Measurements from ENCODE around the gene ZBTB20. TPM values are rescaled to one million over a fixed set of nuclear protein-coding genes. Genes with fewer than 3 reads are reported as not detected.
A peak's percentile ranks its signal among the peaks of the same experiment; 100 is the strongest.

The ZBTB20 gene
- total RNA-seq, 1 experiment from 2014 or later: 26.4 TPM

DNA sequence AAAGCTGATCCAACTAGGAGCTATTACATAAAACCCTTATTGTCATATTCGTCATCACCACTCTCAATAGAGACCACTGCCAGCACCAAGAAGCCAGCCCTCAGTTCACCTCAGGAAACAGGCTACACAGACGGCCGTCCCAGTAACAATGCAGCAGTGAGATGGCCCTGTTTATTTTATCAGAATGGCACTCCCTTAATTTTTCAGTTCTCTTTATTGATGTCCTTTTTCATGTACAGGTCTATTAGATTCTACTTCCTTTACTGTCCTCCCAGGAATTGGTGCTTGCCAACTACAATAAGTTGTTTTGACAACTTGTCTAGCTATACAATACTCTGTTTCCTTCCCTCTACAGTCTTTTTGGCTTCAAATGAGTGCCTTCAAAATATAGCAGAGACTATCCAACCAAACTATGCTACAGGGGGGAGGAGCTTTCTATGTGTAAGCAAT lies 272.5 kb downstream of the ZBTB20 start:
- DNase-seq (ENCODE audit: low read depth): no peak

DNA sequence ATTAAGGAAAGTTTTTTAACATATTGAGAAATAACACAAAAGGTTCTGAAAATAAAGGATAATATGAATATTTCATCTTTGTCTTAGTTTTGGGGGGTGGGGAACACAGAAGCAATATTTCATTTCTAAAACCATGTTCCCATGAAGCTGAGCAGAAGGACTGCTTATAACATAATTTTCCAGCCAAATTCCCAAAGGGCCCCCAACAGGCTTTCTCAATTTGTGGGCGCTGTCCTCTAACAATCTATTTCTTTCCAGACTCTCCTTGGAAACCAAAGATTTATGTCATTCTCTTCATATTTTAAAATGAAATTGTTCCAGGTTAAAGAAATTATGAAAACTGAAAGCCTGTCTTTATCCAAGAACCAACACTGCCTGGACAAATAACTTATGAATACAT lies 273.5 kb downstream of the ZBTB20 start:
- DNase-seq (ENCODE audit: low read depth): no peak

DNA sequence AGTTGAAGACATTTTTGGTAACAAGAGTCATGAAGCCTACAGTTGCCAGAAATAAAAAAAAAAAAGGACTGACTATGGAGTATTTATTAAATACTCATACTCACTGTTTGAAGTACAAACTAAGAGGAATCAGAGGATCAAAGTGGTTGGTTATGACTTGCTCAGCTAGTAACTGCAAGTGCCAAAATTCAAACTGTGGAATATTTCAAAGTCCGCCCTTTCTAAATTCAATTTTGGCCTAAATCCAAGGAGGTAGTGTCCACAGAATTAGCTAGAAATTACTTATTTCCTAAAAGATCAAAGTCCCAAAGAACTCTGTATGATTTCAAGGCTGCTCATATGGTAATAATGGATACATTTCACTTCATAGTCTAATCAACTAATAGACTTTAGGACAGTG lies 274.5 kb downstream of the ZBTB20 start:
- DNase-seq (ENCODE audit: low read depth): no peak

DNA sequence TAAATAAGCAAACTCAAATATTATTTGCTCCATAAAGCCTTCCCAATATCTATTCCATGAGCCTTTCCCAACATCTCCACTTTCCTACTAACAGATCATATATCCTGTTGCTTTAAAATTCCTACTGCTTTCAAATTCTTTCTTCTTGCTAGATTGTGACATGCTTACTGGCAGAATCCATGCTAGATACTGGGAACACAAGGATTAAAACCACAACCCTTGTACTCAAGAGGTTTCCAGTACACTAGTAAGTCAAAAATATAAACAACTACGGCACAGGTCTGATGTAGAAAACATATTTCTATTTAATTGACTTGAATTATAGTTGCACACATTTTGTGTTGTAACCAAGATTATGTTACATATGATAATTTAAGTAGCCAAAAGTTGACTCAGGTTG lies 275.0 kb downstream of the ZBTB20 start:
- peak; percentile 72 for DNase-seq (ENCODE audit: low read depth)

DNA sequence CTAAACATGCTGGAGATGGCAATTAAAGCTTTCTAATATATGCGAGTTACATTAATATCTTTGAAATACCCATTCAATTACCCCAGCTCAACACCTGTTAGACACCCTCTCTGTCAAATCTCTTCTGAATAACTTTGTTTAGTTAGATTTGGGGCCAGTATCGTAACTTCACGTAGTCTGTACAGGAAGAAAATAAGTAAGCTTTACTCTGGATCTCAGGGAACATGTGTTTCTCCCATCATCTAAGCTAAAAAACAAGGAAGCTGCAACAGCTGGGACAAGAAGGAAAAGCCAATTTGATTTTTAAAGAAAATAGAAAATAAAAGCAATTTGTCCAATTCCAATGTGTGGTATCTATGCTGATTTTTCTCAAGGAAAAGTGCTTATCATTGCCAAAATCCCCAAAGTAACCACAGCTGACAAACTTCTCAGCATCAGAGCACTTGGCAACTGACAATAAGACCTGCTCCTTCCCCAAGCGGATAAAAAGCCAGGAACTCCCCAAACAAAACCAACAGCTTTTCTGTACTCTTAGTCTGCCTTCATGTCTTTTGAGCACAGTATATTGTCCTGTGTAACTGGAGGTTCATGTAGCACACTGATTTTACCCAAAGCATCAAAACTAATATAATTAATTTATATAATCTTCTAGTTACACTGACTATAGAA lies 279.1 kb downstream of the ZBTB20 start:
- no peak for DNase-seq (ENCODE audit: low read depth)

DNA sequence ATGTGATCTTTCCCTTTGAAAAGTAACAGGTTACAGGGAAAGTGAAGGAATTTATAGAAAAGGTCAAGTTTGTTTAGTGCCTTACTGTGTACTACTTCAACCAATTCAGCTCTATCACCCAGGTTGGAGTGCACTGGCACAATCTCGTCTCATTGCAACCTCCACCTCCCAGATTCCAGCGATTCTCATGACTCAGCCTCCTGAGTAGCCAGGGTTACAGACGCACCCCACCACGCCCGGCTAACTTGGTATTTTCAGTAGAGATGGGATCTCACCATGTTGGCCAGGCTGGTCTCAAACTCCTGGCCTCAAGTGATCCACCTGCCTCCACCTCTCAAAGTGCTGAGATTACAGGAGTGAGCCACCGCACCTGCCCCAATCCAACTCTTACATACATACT lies 279.7 kb downstream of the ZBTB20 start:
- DNase-seq (ENCODE audit: low read depth): no peak

DNA sequence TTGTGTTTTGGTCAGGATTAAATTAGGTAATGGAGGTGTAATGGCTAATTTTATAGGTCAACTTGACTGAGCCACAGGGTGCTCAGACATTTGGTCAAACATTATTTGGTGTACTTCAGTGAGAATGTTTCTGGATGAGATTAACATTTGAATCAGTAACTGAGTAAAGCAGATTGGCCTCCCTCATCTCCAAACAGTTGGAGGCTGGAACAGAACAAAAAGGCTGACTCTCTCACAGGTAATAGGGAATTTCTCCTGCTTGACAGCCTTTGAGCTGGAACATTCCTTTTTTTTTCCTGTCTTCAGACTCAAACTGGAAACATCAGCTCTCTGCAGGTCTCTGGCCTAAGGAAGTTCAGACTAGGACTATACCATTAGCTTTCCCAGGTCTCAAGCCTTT lies 280.7 kb downstream of the ZBTB20 start:
- no peak for DNase-seq (ENCODE audit: low read depth)

DNA sequence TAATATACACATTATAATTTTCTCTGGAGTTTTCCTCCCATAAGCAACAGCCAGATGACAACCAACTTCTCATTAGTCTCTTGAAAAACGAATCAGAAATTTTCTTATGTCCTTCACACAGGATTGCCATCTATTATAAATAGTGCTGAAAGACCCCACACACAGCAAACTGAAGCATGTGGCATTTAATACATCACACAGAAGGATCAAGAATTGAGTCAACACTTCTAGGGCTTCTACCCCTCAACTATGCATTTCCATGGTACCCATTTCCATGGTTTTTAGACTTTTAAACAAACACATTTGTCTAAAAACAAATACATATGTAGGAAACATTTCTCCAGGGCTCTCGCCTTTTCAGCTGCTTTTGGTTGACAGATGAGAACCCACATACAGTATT lies 282.1 kb downstream of the ZBTB20 start:
- DNase-seq (ENCODE audit: low read depth): no peak

DNA sequence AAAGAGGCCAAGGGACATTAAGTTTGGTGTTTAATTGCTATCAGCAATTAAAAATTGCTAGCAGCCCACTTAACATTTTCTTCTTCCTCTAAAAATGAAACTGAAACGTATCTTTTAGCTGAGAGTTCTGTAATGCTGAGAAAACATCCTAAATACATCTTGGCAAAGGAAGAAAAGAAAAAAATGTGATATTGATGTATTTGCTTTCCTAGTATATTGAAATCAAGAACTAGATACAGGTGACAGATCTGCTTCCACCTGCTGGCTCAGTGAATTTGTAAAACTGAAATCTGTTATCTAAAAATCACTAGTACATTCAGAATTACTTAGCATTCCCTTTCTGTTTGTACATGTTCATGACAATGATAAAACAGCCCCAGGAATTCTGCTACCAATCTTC lies 283.2 kb downstream of the ZBTB20 start:
- no peak for DNase-seq (ENCODE audit: low read depth)

DNA sequence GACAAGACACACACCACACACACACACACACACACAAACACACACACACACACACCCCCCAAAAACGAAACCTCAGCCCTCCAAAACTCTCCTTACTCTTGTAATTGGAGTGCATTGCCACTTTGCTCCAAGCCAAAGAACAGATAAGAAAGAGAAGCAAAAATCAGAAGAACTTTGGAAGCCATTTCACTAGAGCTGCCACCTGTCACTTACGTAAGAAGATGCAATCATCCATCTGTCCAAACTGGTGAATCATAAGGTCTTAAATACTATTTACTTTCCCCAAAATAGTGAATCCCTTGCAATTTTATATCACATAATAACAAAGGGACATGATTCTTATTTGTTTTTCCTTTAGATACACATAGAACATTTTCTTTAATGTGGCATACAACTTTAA lies 285.4 kb downstream of the ZBTB20 start:
- DNase-seq (ENCODE audit: low read depth): peak; percentile 76

DNA sequence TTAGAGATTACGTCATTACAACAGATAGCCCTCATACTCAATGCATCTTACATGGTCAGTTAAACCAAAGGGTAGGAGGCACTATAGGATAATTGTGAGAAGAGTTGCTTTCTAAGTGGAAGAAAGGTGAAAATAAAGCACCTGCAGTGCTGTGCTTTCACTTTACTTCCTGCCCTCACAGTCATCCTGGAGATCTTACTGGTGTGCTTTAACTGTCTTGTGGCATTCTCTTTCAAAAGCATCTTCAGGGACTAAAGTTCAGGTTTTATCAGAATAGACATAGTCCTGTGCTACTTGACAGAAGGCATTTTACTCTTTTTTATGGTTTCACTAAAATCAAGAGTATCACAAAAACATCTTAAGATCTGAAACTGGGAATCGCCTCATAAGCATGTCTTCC lies 286.6 kb downstream of the ZBTB20 start:
- DNase-seq (ENCODE audit: low read depth): no peak

DNA sequence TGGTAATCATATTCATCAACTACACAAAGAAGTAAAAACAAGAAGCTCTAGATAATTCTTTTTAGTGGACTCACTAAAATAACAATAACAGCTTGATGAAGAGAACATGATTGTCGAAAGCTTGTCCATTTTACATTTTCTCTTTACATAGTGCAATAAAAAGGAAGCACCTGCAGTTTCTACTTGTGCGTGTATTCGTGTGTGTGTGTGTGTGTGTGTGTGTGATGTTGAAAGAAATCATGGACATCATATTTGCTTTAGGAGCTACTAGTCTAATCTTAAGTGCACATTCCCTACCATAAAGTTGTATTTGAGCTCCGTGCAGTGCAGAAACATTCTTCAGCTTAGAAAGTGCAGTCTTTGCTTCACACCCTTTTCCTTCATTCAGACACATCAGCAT lies 288.8 kb downstream of the ZBTB20 start:
- no peak for DNase-seq (ENCODE audit: low read depth)

DNA sequence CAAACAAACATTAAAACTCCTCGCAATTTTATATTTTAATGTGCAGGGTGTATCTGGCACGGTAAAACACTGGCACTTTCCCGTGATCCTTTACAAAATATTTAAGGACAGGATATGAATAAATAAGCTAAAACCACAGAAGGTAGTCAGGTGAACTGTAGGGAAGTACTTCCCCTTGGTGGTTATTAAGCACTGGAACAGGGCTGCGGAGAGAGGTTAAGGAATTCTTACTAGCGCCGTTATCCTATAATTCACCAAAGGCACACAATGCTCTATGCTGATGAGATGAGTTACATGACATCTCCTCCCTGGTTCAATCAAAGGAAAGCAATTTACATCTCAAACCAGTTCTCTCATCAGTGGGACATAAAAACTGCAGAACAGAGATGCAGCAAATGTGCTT lies 289.8 kb downstream of the ZBTB20 start:
- DNase-seq (ENCODE audit: low read depth): no peak

DNA sequence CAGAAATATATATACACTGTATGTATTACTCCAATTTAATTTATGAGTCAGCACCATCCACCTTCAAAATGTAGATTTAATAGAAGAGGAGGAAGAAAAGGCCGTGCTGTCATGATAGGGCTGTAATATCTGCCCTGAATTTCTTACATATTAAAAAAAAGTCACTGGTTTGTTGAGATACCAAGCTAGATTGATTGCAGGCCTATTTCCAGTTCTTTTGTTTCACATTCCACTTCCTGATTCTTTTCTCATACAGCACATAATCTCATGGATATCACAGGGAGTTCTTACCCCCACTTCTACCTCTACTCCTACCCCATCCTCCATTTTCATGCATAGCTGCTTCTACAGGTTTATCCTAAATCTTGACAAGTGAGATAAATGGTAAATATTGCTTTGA lies 290.3 kb downstream of the ZBTB20 start:
- no peak for DNase-seq (ENCODE audit: low read depth)

DNA sequence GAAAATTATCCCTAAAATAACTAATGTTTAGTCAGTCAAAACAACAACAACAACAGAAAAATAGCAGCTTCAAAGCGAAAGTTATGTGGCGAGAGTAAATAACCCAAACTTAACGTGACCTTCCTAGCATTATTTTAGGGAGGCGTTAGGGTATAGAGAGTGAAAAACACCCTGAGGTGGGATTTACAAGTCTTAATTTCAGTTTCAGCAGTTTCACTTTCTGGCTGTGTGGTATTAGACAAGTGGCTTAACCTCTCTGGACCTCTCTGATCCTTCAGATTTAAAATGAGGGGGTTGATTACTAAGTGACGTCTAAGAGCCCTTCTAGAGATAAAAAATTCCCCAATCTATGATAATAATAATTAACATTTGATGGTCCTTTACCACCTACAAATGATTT lies 291.2 kb downstream of the ZBTB20 start:
- no peak for DNase-seq (ENCODE audit: low read depth)

DNA sequence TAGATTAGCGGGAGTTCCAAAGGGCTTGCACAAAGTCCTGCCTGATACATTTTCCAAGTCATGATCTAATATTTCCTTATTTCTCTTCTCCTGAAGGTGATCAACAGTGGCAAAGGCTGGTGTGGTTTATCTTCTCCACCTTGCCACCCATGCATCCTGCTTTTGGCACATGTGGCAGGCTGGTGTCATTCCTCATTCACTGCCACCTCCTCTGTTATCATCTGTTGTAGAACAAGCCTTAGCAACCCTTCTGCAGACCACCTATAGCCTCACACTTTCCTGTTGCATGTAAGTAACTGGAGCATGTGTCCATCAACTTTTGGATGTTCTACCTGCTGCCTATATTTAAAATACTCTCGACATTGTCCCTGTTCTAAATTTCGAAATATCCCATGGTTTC lies 294.1 kb downstream of the ZBTB20 start:
- no peak for DNase-seq (ENCODE audit: low read depth)

DNA sequence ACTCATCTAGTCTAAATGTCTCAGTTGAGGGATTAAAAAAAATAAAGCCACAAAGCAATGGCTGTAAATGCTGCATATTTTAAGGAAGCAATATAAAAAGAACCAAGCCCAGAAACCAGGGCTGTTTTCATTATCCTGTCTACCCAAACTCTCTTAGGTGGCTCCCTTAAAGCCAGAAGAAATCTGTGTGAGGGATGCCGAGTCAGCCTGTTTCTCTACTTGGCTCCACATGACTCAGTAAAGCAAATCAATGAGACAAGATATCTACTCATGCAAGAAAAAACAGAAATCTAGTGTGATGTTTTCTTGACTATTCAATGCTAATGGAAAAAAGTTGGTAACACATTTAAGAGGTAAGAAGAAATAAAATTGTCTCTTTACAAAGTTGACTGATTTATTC lies 296.2 kb downstream of the ZBTB20 start:
- peak; percentile 24 for DNase-seq (ENCODE audit: low read depth)

DNA sequence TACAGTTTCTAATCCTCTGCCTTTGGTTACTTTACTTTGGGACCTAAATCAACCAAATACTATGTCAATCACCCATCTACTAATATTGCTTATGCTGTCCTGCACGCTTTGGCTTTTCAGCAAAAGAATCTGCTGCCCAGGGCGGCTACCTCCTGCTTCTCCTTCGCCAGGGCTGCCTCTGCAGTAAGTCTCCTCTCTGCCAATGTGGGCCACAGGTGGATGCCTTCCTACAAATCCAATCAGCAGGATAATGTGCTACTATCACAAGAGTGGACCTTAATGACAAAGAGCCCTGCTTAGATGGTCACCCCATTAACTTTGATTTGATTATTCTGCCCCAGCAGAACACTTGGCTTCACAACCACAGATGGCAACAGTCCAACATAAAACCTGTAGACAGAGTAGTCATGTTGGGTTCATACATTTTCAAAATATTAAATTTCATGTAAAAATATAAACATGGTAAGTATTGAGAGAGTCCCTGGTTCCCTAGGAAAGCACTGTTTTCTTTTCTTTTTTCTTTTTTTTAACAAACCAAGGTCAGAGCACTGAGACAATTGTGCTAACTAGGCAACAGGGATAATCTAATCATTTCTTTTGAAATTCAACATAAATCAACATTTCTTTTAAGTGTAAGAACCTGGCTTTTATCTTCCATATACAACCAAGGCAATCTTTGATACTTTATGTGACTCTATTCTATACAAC lies 298.3 kb downstream of the ZBTB20 start:
- DNase-seq (ENCODE audit: low read depth): no peak

DNA sequence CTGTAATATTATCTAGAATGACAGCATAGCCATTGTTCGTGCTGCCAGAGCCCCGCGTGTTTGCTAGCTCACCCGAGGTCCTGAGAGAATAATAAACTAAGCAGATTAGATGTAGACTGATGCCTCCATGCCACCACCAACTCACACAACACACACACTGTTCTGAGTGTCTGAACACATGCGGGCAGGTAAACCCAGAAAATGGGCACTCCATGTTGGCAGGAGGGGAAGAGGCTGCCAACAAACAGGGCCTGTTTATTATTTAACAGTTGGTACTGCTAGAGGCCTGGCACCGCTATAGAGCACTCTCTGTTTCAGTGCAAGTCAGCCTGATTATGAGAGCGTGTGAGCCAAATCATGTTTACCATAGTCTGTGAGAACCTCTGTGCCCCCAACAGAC lies 299.0 kb downstream of the ZBTB20 start:
- DNase-seq (ENCODE audit: low read depth): no peak

DNA sequence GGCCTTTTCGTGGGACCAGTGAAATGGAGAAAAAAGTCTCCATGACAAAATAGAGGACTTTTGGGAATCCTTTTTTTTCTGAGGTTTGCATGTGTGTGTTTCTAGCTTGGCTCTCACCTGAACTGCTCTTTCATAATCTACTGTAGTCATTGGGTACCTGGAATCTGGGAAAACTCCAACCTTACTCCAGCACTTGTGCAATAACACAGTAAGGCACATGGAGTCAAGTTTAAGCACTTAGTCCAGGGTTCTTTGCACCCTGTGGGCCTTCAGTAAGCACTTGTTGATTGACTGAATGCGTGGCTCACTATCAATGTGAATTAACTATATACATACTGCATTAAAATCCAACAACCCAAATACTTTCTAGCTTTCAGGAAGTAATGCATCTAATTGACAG lies 299.5 kb downstream of the ZBTB20 start:
- no peak for DNase-seq (ENCODE audit: low read depth)

DNA sequence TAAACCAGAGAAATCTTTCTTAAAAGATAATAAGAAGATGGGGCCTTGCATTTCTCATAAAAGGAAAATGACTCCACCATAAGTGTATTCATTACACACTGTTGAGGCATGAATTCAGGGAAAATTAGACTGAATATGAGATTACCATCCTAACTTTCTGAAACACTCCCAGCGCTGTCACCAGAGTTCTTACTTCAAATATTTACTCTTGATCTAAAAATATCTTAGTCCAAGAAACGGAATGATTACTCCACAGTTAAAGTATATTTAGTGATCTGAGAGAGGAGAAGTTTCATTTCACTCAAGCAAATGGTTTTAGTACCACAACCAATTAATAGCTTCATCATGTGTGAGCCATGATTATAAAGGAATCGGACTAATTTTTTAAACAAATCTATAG lies 300.3 kb downstream of the ZBTB20 start:
- DNase-seq (ENCODE audit: low read depth): no peak

DNA sequence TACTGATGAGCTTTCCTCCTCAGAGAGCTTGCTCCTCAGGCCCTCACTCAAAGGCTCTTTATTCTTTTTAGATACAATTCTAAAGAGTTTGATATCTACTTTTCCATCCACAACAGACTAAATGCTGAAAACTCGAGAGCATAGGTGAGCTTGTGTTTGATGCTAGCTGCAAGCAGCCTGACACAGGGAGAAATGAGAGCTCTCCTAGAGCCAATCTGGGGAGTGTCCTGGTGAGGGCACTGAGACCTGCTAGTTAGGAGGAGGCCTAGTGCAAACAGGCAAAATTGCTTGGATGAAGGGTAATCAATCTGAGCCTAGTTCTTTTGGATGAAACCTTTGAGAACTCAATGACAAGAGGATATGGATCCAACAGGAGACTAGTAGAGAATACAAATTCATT lies 300.8 kb downstream of the ZBTB20 start:
- DNase-seq (ENCODE audit: low read depth): no peak

DNA sequence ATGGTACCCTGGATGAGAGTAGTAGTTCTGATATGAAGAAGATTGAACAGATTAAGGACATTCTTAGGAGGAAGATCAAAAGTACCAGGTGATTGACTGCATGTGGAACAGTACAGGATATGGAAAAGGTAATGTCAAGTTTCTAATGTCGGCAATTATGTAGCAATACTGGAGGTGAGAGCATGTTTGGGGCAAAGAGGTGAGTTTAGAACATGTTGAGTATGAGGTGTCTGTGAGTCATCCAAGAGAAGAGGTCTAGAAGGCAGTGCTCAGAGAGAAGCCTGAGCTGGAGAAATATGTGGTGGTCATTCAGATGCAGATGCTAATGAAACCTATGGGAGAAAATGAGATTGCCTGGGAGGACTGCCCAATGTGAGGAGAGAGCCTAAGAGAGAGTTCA lies 305.6 kb downstream of the ZBTB20 start:
- no peak for DNase-seq (ENCODE audit: low read depth)

DNA sequence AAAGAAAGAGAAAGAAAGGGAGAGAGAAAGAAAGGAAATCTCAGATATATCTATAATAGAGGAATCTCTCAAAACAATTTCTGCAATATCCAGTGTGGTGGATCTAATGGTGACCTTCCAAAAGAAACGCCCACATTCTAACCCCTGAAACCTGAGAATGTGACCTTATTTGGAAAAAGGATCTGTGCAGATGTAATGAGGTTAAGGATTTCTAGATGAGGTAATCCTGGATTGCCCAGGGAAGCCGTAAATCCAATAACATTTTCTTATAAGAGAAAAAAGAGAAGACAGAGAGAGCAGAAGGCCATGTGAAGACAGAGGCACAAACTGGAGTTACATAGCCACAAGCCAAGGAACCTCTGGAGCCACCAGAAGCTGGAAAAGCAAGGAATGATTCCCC lies 307.6 kb downstream of the ZBTB20 start:
- DNase-seq (ENCODE audit: low read depth): peak; percentile 10
